ENCODE data around the gene TNFAIP8L2. TPM values are rescaled to one million over a fixed set of nuclear protein-coding genes. Genes with fewer than 3 reads are reported as not detected.

The TNFAIP8L2 gene
- total RNA-seq, 1 experiment from 2014 or later: not detected

DNA sequence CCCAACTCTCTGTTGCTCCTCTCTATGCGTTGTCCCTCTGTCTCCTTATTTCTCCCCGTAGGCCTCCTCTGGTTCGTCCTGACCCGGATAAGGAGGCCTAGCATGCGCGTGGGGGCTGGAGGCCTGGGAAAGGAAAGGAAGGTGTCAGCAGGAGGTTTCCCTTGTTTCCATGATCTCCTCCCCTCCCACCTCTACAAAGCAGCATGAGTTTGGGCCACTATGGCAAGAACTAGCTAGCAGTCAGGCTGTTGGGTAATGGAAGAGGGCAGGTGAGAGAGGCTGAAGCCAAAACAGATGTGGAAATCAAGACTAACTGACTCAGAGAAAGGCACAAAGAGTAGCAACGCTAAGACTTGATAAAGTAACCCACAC lies 9.3 kb upstream of the TNFAIP8L2 start:
- Histone ChIP-seq H3K27ac (ENCODE audit: low read depth, low read length, poor library complexity, severe bottlenecking) (no peak overlapping the region), H3K4me1 (ENCODE audit: insufficient read depth, low read length, poor library complexity, severe bottlenecking) (peaks cover 9% of the 10 kb centered on the region), H3K36me3 (ENCODE audit: insufficient read depth, low read length, poor library complexity, severe bottlenecking) (no peaks in the 10 kb centered on the region), H3K4me3 (ENCODE audit: low read depth, low read length, poor library complexity, severe bottlenecking) (peak overlapping the region; percentile 86), H3K27me3 (replicated peaks; ENCODE audit: insufficient read depth, low read depth, low read length, poor library complexity) (no peaks in the 10 kb centered on the region), H3K9me3 (ENCODE audit: low read depth, low read length, poor library complexity, severe bottlenecking) (no peaks in the 10 kb centered on the region)
- POLR2A ChIA-PET (ENCODE audit: low non-redundant PET): no interaction called here
- no peak for DNase-seq (ENCODE audit: low spot score)
- BruUV-seq (replicated peaks): no TSS peak
- CTCF ChIA-PET: interaction anchor here (0.6 kb wide), 1 partner anchor 615 kb away, joined by 6 read pairs; no protein-coding TSS in a partner anchor
- TF ChIP-seq, protein P1, sequence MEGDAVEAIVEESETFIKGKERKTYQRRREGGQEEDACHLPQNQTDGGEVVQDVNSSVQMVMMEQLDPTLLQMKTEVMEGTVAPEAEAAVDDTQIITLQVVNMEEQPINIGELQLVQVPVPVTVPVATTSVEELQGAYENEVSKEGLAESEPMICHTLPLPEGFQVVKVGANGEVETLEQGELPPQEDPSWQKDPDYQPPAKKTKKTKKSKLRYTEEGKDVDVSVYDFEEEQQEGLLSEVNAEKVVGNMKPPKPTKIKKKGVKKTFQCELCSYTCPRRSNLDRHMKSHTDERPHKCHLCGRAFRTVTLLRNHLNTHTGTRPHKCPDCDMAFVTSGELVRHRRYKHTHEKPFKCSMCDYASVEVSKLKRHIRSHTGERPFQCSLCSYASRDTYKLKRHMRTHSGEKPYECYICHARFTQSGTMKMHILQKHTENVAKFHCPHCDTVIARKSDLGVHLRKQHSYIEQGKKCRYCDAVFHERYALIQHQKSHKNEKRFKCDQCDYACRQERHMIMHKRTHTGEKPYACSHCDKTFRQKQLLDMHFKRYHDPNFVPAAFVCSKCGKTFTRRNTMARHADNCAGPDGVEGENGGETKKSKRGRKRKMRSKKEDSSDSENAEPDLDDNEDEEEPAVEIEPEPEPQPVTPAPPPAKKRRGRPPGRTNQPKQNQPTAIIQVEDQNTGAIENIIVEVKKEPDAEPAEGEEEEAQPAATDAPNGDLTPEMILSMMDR (conservative IDR thresholded peaks at IDR 0.05; ENCODE audit: low read depth, low read length): no peak
- no peak for TF ChIP-seq EZH2 (IDR thresholded peaks at IDR 0.05; ENCODE audit: borderline replicate concordance, low read depth, low read length, poor library complexity, severe bottlenecking)
- intact Hi-C loops (cut with micrococcal nuclease; ENCODE audit: unreplicated experiment): no loop called here

DNA sequence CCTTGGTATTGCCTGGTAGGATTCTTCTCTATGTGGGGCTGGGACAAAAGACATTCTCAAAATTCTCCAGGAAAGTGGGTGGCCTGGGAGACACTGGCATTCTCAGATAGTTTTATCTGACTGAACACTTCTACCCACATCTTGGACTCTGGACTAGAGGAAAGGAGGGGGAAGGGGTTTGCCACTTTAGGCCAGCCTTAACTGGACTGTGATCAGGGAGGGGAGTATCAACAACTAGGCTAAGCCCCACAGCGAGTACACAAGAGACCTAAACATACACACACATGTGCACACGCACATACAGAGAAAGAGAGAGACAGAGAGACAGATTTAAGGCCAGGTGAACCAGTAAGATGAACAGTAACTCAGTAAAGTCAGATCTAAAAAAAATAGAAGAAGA lies 8.8 kb upstream of the TNFAIP8L2 start:
- Histone ChIP-seq H3K9me3 (ENCODE audit: low read depth, low read length, poor library complexity, severe bottlenecking) (no peaks in the 10 kb centered on the region), H3K4me1 (ENCODE audit: insufficient read depth, low read length, poor library complexity, severe bottlenecking) (peaks cover 9% of the 10 kb centered on the region), H3K27me3 (replicated peaks; ENCODE audit: insufficient read depth, low read depth, low read length, poor library complexity) (no peaks in the 10 kb centered on the region), H3K27ac (ENCODE audit: low read depth, low read length, poor library complexity, severe bottlenecking) (no peak overlapping the region), H3K4me3 (ENCODE audit: low read depth, low read length, poor library complexity, severe bottlenecking) (no peak overlapping the region), H3K36me3 (ENCODE audit: insufficient read depth, low read length, poor library complexity, severe bottlenecking) (no peaks in the 10 kb centered on the region)
- ChIA-PET POLR2A (ENCODE audit: low non-redundant PET) (no interaction called here), CTCF (no interaction called here)
- intact Hi-C loops (cut with micrococcal nuclease; ENCODE audit: unreplicated experiment): no loop called here
- TF ChIP-seq, protein P1 (conservative IDR thresholded peaks at IDR 0.05; ENCODE audit: low read depth, low read length): no peak
- TF ChIP-seq EZH2 (IDR thresholded peaks at IDR 0.05; ENCODE audit: borderline replicate concordance, low read depth, low read length, poor library complexity, severe bottlenecking): no peak
- DNase-seq (ENCODE audit: low spot score): no peak
- BruUV-seq (replicated peaks): no TSS peak

DNA sequence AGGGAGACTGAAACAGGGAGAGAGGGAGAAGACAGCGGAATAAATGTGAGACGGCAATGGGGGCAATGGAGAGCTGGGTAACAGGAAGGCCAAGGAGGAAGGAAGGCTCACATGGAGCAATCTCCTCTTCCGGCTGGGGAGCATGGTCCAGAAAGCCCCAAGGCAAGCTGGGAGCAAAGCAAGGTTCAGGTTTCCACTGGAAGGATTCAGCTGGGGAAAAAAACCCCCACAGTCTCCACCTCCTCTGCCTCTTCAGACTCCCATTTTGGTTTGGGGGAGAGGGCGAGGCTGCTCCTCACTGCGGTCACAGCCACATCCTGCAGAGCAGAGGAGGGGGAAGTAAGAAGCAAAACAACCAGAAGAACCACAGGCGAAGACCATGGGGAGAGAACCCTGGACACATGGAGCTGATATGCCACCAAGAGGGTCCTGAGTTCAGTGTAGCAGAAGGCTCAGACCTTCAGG lies 650 bp downstream of the TNFAIP8L2 start:
- H3K36me3 ChIP-seq (ENCODE audit: insufficient read depth, low read length, poor library complexity, severe bottlenecking): peaks cover 3% of the 10 kb centered on the region
- intact Hi-C loops (cut with micrococcal nuclease; ENCODE audit: unreplicated experiment): loop anchor here (2.0 to 10.0 kb wide), 2 partner anchors 58 to 132 kb away; no protein-coding TSS in a partner anchor
- H3K4me3 ChIP-seq (ENCODE audit: low read depth, low read length, poor library complexity, severe bottlenecking): no peak overlapping the region
- no peaks in the 10 kb centered on the region for H3K27me3 ChIP-seq (replicated peaks; ENCODE audit: insufficient read depth, low read depth, low read length, poor library complexity)
- no TSS peak for BruUV-seq (replicated peaks)
- no peak overlapping the region for H3K27ac ChIP-seq (ENCODE audit: low read depth, low read length, poor library complexity, severe bottlenecking)
- POLR2A ChIA-PET (ENCODE audit: low non-redundant PET): no interaction called here
- CTCF ChIA-PET: interaction anchor here (3.7 kb wide), 1 partner anchor 57 kb away, joined by 21 read pairs; no protein-coding TSS in a partner anchor
- TF ChIP-seq, protein P1 (conservative IDR thresholded peaks at IDR 0.05; ENCODE audit: low read depth, low read length): no peak
- TF ChIP-seq EZH2 (IDR thresholded peaks at IDR 0.05; ENCODE audit: borderline replicate concordance, low read depth, low read length, poor library complexity, severe bottlenecking): no peak
- no peak for DNase-seq (ENCODE audit: low spot score)
- H3K9me3 ChIP-seq (ENCODE audit: low read depth, low read length, poor library complexity, severe bottlenecking): no peaks in the 10 kb centered on the region
- H3K4me1 ChIP-seq (ENCODE audit: insufficient read depth, low read length, poor library complexity, severe bottlenecking): no peaks in the 10 kb centered on the region

Data from A673 (cell line).